ENCODE results near the gene CPNE4.
"Not testable (repeated sequence)": the region's sequence is repeated elsewhere in the genome, so short reads cannot be mapped to it uniquely, and the experiment has no call there.

CPNE4 gene

DNA sequence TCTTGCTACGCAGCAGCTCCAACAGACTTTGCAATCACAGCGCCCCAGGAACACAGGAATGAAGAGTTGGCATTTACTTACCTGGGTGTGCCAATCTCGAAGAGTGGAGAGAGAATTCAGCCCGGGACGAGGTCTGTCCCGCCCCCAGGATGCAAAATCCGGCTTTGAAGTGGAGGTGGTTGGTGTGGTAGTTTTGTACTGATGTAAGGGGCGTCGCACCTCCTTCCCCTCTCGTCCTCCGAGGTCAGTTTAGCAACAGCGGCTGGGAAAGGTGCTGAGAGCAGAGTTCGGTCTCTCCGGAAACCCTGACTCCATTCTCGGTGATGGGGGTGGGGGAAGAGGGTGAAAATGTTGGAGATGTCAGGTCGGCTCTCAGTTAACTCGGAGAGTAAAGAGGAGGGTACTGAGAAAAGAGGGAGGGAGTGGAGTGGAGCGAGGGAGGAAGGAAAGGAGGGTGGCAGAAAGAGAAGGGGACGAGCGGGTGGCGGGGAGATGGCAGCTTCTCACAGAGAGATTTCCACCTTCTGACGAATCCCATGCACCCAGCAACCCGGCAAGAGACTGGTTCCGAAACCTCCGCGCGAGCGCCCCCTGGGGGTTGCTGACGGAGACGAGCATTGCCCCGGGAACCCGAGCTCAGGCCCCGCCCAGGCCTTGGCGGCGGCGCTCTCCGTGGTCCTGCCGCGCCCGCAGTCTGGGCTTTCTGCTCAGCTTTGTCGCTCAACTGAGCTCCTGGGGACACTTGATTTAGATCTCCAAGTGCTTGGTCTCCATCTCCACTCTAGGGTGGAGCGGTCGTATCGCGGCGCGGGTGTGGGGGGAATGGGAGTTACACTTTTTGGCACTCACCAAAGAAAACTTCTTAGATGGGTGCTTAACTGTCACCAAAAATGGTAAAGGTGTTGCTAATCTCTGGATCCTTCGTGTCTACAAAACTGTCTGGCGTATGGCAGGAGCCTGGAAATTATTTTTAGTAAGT, at the start of gene CPNE4:
CPNE4 (minus strand) TSS at position 529 of the 979 bp plus-strand sequence.
- peak; percentile 86 for DNase-seq

GRCh38 chr3:132083583-132084279, 48.9 kb upstream of the CPNE4 start:
- no peak for DNase-seq

DNA sequence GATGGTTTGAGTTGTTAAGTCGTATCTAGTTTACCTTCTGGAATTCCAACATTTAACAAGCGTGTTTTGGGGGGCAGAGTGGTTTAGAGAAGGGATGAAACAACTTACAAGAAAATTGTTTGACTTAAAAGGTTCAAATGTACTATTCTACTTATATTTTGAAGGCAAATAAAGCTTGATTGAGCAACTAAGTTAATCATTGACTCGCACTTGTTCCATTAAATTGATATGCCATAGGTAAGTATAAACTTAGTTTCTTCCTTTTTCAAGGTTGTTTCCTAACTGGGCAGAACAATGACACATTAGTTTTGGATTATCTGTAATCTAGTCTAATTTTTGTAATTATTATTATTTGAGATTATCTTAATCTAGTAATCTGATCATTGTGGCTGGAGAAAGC, 48.3 kb upstream of the CPNE4 start:
- DNase-seq = no peak

DNA sequence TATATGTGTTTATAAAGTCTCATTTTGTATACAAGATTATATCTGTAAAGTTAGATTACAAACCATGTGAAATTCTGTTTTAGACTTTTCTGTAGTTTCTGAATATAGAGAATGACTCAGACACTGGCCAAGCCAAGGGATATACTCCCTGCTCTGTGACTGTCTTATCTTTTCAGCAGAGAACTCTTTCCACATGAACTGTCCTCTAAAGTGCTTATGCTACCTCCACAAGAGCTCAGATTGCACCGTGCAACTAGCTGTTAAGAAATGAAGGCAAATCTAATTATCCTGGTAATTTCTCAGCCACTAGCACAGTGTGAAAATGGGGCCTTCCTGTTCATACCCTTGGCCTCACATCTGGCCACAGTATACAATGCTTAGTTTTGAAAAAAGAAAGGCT, 44.3 kb upstream of the CPNE4 start:
- DNase-seq = no peak

GRCh38 chr3:132073771-132074170, 39.0 kb upstream of the CPNE4 start:
- DNase-seq = no peak

- DNase-seq = no peak
Observed at GRCh38 chr3:132071043-132071442, 36.2 kb upstream of the CPNE4 start.

- no peak for DNase-seq
Observed at GRCh38 chr3:132064114-132064513, 29.3 kb upstream of the CPNE4 start.

GRCh38 chr3:132062535-132062934, 27.7 kb upstream of the CPNE4 start:
- no peak for DNase-seq

- DNase-seq = no peak
Observed at GRCh38 chr3:132055872-132056271, 21.1 kb upstream of the CPNE4 start.

- DNase-seq = no peak
Observed at GRCh38 chr3:132047209-132047608, 12.4 kb upstream of the CPNE4 start.

DNA sequence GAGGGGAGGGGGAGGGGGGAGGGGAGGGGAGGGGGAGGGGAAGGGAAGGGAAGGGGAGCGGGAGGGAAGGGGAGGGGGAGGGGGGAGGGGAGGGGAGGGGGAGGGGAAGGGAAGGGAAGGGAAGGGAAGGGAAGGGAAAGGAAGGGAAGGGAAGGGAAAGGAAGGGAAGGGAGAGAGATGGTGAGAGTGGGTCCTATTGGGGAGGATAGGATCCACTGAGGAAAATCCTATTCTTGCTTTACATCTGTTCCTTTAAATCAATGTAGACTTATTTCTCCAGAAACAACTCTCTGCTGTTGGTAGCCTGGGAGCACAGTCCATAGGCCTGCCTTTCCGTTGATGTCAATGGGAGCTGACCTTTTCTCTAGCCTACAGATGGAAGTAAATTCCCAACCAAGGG, 10.1 kb upstream of the CPNE4 start:
- DNase-seq = not testable (repeated sequence)

GRCh38 chr3:132042681-132043080, 7.9 kb upstream of the CPNE4 start:
- DNase-seq = no peak

- DNase-seq = no peak
Observed at GRCh38 chr3:132038198-132038825, 3.5 kb upstream of the CPNE4 start.

- DNase-seq = no peak
Observed at GRCh38 chr3:132037581-132037980, 2.8 kb upstream of the CPNE4 start.

DNA sequence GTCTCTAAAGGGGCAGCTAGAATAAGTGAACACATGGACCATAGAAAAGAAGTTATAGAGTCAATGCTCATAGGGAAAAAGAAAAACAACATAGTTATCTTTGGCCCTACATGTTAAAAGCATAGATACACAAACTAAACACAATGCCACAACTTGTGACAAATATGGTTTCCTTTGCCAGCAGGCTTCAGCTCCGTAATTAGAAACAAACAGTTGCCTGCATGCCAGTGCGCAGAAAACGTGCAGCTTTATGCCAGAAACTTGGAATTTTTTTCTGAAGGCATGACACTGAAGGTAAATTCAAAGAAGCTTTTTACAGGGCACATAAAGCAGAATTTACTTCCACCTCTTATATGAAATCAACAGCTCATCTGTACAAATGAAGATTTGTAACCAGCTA, 2.2 kb upstream of the CPNE4 start:
- no peak for DNase-seq

DNA sequence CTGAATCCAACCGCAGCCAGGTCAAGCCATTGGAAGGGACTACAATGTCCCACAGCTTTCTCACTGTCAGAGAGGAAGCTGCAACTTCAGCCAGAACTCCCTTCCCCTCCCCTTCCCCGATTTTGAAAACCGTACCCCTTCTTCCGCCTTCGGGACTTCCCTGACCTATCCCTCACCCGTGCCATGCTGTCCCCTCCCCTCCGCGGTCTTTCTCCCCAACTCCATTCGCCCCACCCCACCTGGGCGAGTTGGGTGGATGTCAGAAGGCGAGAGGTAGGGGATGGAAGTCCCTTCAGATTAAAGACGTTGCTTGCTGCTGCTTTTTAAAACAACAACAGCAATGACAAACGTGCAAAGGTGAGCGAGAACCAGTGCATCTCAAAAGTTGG, 723 bp downstream of the CPNE4 start:
- no peak for DNase-seq

GRCh38 chr3:132033471-132033870, 1.3 kb downstream of the CPNE4 start:
- no peak for DNase-seq

DNA sequence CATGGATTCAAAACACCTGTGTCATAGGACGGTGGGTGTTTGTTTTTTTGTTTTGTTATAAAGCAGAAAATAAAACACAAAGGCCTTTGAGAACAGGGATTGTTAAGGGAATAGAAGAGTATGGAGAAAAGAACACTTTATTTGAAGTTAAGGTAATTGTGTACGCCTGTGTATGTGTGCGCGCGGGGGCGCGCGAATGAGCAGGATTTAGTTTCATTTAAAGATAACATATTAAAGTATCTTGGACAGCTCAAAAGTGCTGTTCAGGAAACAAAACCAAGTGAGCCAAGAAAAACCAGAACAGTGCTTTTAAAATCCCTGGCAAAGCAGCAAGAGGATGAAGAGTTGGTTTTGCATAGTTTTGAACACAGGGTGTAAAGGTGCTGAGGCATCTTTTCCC, 1.9 kb downstream of the CPNE4 start:
- DNase-seq = no peak

GRCh38 chr3:132029182-132029902, 5.5 kb downstream of the CPNE4 start:
- peak; percentile 83 for DNase-seq

GRCh38 chr3:132022914-132023313, 11.9 kb downstream of the CPNE4 start:
- no peak for DNase-seq

DNA sequence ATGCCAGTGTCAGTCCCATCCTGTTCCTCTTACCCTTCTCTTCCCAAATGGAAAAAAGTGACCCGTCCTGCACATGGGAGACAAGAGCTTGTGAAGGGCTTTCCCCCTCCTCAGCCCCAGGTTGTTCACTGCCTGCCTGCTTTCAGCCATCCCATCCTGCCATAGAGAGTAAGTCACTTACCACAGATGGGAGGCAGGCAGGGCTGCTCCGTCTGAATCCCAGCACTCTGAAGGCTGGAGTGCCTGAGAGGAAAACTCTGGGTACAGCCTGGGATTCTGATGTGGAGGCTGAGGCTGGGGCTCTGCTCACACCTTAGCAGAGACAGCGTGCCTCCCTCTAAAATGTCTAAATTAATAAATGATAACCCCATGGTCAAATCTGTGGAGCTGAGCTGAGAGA, 14.8 kb downstream of the CPNE4 start:
- no peak for DNase-seq

- DNase-seq = no peak
Observed at GRCh38 chr3:132017137-132017536, 17.7 kb downstream of the CPNE4 start.

Measured in femur (tissue), 1 donor.